Measurements from ENCODE around the gene DUSP6. TPM values are rescaled to one million over a fixed set of nuclear protein-coding genes. Genes with fewer than 3 reads are reported as not detected.

The DUSP6 gene
- 10 to 100 TPM; 22.9 to 83.4 (median 53.2) TPM for total RNA-seq

- H3K27me3 ChIP-seq: no peaks in the 10 kb centered on the region
- in situ Hi-C loops (cut with MboI; ENCODE audit: low pct_ligation_motif_present in 1 of 4, low pct_unique_long_range_greater_than_20kb in 1 of 4, low sequenced_read_pairs in 3 of 4): loop anchor here in 1 of 4 donors (10.0 kb wide), 1 partner anchor 102 kb away; no protein-coding TSS in a partner anchor
- peaks cover 8 to 60% (median 21%) of the 10 kb centered on the region in 4 donors for H3K4me1 ChIP-seq
- DNase-seq: peak; percentile 97
- TF ChIP-seq POLR2A (IDR thresholded peaks at IDR 0.05): peak; percentile 86
- no peak for TF ChIP-seq CTCF (IDR thresholded peaks at IDR 0.05)
- TF ChIP-seq EP300 (IDR thresholded peaks at IDR 0.05; ENCODE audit: low read depth): peak; percentile 6
- TF ChIP-seq POLR2AphosphoS5 (IDR thresholded peaks at IDR 0.05): peak; percentile 96 to 99 (median 99)
- WGBS, 2 donors (ENCODE audit: low coverage in 1 of 2): 1% methylated on average over 14 to 34 of the region's 34 CpGs
- no peaks in the 10 kb centered on the region for H3K36me3 ChIP-seq
- H3K9me3 ChIP-seq: no peaks in the 10 kb centered on the region
- H3K4me3 ChIP-seq: peak within 1 kb of the TSS; percentile 61 to 71 (median 67)
- H3K27ac ChIP-seq: peak within 1 kb of the TSS; percentile 96 to 98 (median 98)
- intact Hi-C loops (cut with DNase I; ENCODE audit: low total_unique reads): loop anchor here (5.0 to 10.0 kb wide), 3 partner anchors 110 to 300 kb away; partner anchors contain the start of genes GALNT4 and POC1B
Observed at GRCh38 chr12:89352492-89353187, at the start of gene DUSP6. DUSP6 (minus strand) TSS chr12:89352501; CDS start chr12:89352039, 462 bp downstream.

GRCh38 chr12:89401433-89402058, 49.2 kb upstream of the DUSP6 start:
- 80% methylated on average over 3 of the region's 3 CpGs for WGBS, 2 donors (ENCODE audit: low coverage in 1 of 2)
- no peaks in the 10 kb centered on the region for H3K27me3 ChIP-seq
- peaks cover 0 to 5% (median 2%) of the 10 kb centered on the region in 4 donors for H3K4me1 ChIP-seq
- intact Hi-C loops (cut with DNase I; ENCODE audit: low total_unique reads) (no loop called here), in situ Hi-C loops (cut with MboI; ENCODE audit: low pct_ligation_motif_present in 1 of 4, low pct_unique_long_range_greater_than_20kb in 1 of 4, low sequenced_read_pairs in 3 of 4) (no loop called here)
- H3K27ac ChIP-seq: no peak overlapping the region
- no peak overlapping the region for H3K4me3 ChIP-seq
- DNase-seq: no peak
- TF ChIP-seq CTCF (IDR thresholded peaks at IDR 0.05) (no peak), POLR2A (IDR thresholded peaks at IDR 0.05) (no peak)
- no peaks in the 10 kb centered on the region for H3K36me3 ChIP-seq
- H3K9me3 ChIP-seq: no peaks in the 10 kb centered on the region

- no peak for DNase-seq
- peaks cover 0 to 5% (median 2%) of the 10 kb centered on the region in 4 donors for H3K4me1 ChIP-seq
- no peaks in the 10 kb centered on the region for H3K9me3 ChIP-seq
- no peak overlapping the region for H3K27ac ChIP-seq
- TF ChIP-seq POLR2A (IDR thresholded peaks at IDR 0.05) (no peak), EP300 (IDR thresholded peaks at IDR 0.05; ENCODE audit: low read depth) (no peak), CTCF (IDR thresholded peaks at IDR 0.05) (no peak), POLR2AphosphoS5 (IDR thresholded peaks at IDR 0.05) (no peak)
- in situ Hi-C loops (cut with MboI; ENCODE audit: low pct_ligation_motif_present in 1 of 4, low pct_unique_long_range_greater_than_20kb in 1 of 4, low sequenced_read_pairs in 3 of 4): no loop called here
- WGBS, 2 donors (ENCODE audit: low coverage in 1 of 2): 92% methylated on average over 6 of the region's 6 CpGs; no CpG with 5 or more reads in 1 of the 2 donors
- H3K36me3 ChIP-seq: no peaks in the 10 kb centered on the region
- no peaks in the 10 kb centered on the region for H3K27me3 ChIP-seq
- intact Hi-C loops (cut with DNase I; ENCODE audit: low total_unique reads): no loop called here
- H3K4me3 ChIP-seq: no peak overlapping the region
Observed at GRCh38 chr12:89400415-89400814, 48.1 kb upstream of the DUSP6 start.

- no peak for DNase-seq
- Histone ChIP-seq H3K4me1 (peaks cover 0 to 10% (median 6%) of the 10 kb centered on the region in 4 donors), H3K27ac (no peak overlapping the region), H3K4me3 (no peak overlapping the region), H3K27me3 (no peaks in the 10 kb centered on the region), H3K36me3 (no peaks in the 10 kb centered on the region), H3K9me3 (no peaks in the 10 kb centered on the region)
- in situ Hi-C loops (cut with MboI; ENCODE audit: low pct_ligation_motif_present in 1 of 4, low pct_unique_long_range_greater_than_20kb in 1 of 4, low sequenced_read_pairs in 3 of 4): no loop called here
- 69 to 72% methylated on average over 4 of the region's 4 CpGs for WGBS, 2 donors (ENCODE audit: low coverage in 1 of 2)
- TF ChIP-seq EP300 (IDR thresholded peaks at IDR 0.05; ENCODE audit: low read depth) (no peak), CTCF (IDR thresholded peaks at IDR 0.05) (no peak), POLR2A (IDR thresholded peaks at IDR 0.05) (no peak), POLR2AphosphoS5 (IDR thresholded peaks at IDR 0.05) (no peak)
- intact Hi-C loops (cut with DNase I; ENCODE audit: low total_unique reads): no loop called here
Observed at GRCh38 chr12:89395712-89396111, 43.4 kb upstream of the DUSP6 start.

Data from transverse colon (tissue), 4 donors.